Measurements from ENCODE around the gene ANP32E.
"Not testable (repeated sequence)": the region's sequence is repeated elsewhere in the genome, so short reads cannot be mapped to it uniquely, and the experiment has no call there.

The ANP32E gene

DNA sequence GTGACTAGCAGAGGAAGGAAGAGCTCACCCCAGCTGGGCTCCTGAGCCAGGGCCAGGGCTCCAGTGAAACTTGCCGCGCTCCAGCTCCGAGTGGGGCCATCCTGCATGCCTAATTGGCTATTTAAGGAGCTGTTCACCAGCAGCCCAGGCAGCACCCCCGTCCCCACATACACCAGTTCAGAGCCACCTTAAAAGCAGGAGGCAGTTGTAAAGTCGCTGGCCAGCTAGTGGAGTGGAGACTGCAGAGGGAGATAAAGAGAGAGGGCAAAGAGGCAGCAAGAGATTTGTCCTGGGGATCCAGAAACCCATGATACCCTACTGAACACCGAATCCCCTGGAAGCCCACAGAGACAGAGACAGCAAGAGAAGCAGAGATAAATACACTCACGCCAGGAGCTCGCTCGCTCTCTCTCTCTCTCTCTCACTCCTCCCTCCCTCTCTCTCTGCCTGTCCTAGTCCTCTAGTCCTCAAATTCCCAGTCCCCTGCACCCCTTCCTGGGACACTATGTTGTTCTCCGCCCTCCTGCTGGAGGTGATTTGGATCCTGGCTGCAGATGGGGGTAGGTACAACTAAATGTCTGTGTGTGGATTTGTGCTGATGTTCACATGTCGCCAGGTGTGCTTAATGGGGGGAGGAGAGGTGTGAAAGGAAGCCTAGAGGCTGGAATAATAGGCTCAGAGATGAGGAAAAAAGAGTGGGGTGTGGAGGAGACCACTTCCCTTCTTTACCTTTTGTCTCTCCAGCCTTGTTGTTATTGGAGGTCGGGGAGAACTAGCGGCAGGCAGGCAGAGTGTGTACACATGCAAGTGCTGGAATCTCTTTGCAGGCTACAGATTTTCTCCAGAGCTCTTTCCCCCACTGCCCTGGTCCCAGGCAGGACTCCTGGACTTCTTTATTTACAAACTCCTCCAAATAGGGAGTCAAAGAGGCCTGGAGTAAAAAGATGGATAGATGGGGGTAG, 22.0 kb upstream of the ANP32E start, which contains the start of gene CA14:
CA14 (plus strand) TSS at position 151 of the 962 bp plus-strand sequence; CDS start at position 506, 355 bp downstream.
- DNase-seq (ENCODE audit: low read depth, low spot score), result no peak

GRCh38 chr1:150256554-150257341, 20.8 kb upstream of the ANP32E start:
- no peak for DNase-seq (ENCODE audit: low read depth, low spot score)

DNA sequence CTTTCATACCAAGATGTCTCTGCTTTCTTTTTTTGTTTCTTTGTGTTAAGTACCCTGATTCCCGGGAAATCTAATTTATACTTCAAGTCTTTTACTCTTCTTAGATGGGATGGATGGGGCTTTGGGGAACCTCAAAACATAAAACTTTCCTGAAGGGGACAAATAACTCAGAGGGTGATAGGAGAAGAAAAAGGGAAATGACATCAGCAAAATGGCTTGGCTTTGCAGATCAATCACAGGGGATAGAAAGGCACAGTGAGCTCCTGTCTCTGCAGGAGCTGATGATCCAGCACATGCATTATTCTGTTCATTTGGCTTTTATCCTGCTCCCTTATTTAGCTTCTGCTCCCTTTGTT, 20.3 kb upstream of the ANP32E start:
- no peak for DNase-seq (ENCODE audit: low read depth, low spot score)

DNA sequence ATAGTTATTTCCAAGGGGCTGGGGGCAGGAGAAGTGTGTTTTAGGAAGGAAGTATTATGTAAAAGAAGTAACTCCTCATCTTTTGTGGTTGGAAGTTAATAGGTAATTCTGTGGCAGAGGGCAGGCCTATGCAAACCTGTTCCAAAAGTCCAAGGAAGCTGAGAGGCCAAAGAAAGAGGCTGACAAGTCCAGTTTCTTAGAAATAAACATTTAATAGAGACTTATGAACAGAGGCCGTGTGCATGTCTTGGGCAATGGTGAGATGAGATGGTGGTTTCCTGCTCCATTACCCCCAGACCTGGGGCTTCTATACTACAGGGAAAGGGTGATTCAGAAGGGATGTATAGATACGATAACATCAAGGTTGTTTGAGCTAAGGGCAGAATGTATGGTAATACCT, 14.0 kb upstream of the ANP32E start:
- no peak for DNase-seq (ENCODE audit: low read depth, low spot score)

GRCh38 chr1:150243003-150243402, 7.1 kb upstream of the ANP32E start:
- DNase-seq (ENCODE audit: low read depth, low spot score), result no peak

GRCh38 chr1:150237746-150238145, 1.8 kb upstream of the ANP32E start:
- DNase-seq (ENCODE audit: low read depth, low spot score), result no peak

GRCh38 chr1:150237176-150237575, 1.3 kb upstream of the ANP32E start:
- DNase-seq (ENCODE audit: low read depth, low spot score), result not testable (repeated sequence)

- no peak for DNase-seq (ENCODE audit: low read depth, low spot score)
Observed at GRCh38 chr1:150236614-150237100, 745 bp upstream of the ANP32E start.

DNA sequence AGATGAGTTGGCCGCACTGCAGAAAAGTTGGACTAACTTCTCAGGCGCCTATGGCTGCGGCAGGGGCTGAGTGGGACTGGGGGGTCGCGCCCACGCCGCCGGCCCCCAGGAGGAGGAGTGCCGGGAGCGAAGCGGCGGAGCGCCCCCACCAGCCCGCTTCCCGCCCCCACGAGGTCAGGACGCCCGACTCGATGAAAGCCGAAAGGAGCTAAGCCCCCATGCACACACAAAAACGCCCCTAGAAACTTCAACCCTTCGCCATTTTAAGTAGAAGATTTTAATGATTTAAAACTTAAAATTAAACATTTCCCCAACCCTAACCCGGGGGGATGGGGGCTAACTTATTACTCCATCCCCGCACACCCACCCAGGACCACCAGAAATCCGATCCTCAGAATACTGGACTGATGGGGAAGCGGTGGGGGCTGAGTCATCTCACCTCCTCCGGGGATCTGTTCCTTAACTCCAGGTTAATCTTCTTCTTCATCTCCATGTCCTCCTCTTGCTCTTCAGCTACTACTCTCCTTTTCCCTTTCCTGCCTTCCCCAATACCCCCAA, 539 bp downstream of the ANP32E start:
- DNase-seq (ENCODE audit: low read depth, low spot score), result no peak

DNA sequence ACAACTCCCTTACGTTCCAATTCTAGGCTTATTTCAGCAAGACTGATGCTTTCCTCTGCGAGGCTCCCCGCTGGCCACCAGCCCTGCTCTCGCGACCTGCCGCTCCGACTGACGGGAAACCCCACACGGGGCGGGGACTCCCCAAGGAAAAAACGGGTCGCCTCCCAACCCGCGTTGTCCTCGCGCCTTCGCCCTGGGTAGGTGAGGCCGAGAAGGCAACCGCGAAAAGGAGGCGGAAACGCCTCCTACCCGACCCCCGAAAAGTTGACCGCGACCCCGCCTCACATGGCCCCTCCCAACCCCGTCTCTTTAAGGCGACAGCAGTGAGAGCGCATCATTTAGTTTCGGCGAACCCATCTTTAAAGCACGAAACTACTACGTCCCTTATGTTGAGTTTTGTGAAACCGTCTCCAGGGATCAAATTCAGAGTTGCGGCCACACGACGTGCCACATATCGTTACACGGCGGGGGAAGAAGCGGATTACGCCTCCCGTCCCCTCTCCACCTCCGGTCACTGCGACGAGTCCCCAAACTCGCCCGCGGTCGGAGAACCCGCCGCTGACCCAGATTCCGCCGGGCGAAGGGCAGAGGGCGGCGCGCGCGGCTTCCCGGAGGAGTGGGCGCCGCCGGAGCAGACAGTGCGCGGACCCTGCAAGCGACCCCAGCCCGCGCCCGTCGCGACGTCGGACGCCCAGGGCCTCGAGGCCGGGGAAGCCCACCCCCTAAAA, 1.2 kb downstream of the ANP32E start:
- DNase-seq (ENCODE audit: low read depth, low spot score), result peak; percentile 63

GRCh38 chr1:150234309-150234565, 1.7 kb downstream of the ANP32E start:
- DNase-seq (ENCODE audit: low read depth, low spot score), result no peak

GRCh38 chr1:150233359-150234308, 2.3 kb downstream of the ANP32E start:
- DNase-seq (ENCODE audit: low read depth, low spot score), result no peak

DNA sequence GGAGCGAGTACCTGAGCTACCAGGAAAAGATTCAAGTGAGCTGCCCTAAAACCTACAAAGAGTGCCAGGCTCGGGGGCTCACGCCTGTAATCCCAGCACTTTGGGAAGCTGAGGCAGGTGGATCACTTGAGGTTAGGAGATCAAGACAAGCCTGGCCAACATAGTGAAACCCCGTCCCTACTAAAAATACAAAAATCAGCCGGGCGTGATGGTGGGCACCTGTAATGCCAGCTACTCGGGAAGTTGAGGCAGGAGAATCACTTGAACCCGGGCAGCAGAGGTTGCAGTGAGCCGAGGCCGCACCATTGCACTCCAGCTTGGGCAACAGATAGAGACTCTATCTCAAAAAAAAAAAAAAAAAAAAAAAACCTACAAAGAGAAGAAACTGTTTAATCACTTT, 3.0 kb downstream of the ANP32E start:
- not testable (repeated sequence) for DNase-seq (ENCODE audit: low read depth, low spot score)

DNA sequence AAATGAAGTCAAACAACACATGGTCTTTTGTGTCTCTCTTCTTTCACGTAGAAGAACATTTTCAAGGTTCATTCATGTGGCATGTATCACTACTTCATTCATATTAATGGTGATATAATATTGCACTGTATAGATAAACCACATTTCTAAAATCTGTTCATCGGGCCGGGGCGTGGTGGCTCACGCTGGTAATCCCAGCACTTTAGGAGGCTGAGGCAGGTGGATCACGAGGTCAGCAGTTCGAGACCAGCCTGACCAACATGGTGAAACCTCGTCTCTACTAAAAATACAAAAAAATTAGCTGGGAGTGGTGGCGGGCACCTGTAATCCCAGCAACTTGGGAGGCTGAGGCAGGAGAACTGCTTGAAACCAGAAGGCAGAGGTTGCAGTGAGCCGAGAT, 7.7 kb downstream of the ANP32E start:
- not testable (repeated sequence) for DNase-seq (ENCODE audit: low read depth, low spot score)

DNA sequence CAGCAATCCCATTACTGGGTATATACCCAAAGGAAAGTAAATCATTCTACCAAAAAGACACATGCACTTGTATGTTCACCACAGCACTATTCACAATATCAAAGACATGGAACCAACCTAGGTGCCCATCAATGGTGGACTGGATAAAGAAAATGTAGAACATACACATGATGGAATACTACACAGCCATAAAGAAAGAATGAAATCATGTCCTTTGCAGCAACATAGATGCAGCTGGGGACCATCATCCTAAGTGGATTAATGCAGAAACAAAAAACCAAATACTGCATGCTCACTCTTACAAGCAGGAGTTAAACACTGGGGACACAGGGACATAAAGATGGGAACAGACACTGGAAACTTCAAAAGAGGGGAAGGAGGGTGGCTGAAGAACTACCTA, 8.7 kb downstream of the ANP32E start:
- DNase-seq (ENCODE audit: low read depth, low spot score), result no peak

GRCh38 chr1:150226486-150226885, 9.4 kb downstream of the ANP32E start:
- DNase-seq (ENCODE audit: low read depth, low spot score), result no peak

- no peak for DNase-seq (ENCODE audit: low read depth, low spot score)
Observed at GRCh38 chr1:150225546-150225945, 10.4 kb downstream of the ANP32E start.

DNA sequence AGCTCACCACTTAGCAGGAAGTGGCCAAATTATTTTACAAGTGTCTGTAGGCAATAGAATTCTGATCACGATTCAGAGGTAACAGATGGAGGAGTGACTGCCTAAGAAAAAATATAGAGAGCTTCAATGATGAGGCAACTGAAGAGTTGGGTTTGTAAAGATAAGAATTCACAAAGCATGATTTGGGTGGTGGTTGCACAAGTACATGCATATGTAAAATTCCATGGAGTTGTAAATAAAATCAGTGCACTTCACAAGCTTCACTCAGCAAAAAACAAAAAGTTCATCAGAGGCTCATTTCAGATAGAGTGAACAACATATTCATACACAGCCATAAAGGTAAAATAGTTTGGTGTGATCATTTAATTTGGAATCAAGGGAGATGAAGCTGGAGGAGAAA, 10.9 kb downstream of the ANP32E start:
- DNase-seq (ENCODE audit: low read depth, low spot score), result no peak

DNA sequence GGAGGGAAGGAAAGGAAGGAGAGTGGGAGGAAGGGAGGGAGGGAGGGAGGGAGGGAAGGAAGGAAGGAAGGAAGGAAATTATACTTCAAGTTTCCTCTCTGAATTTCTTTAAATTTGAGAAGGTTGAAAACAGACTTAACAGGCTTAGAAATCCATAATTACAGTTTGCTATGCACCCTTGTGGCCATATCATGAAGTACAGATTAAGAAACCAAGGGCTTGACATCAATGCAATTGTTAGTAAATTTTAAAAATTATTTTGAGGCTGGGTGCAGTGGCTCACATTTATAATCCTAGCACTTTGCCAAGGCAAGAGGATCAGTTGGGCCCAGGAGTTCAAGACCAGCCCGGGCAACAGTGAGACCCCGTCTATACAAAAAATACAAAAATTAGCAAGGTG, 14.4 kb downstream of the ANP32E start:
- no peak for DNase-seq (ENCODE audit: low read depth, low spot score)

DNA sequence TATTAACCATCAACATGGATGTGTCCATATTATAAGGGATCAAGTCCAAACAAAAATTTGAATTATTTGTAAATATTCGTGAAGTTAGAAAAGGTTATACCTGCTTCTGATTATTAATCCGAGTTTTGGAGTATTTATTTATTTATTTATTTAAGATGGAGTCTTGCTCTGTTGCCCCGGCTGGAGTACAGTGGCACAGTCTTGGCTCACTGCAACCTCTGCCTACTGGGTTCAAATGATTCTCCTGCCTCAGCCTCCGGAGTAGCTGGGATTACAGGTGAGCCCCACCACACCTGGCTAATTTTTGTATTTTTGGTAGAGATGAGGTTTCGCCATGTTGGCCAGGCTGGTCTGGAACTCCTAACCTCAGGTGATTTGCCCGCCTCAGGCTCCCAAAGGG, 20.1 kb downstream of the ANP32E start:
- DNase-seq (ENCODE audit: low read depth, low spot score), result not testable (repeated sequence)

Data from activated naive CD8-positive, alpha-beta T cell treated with anti-CD3 and anti-CD28 coated beads, Interleukin-2, amount 50 U/mL, for 16 hours (primary cell).